Umbilical cord (tissue), 2 donors: ENCODE results near the gene CETP. TPM values are rescaled to one million over a fixed set of nuclear protein-coding genes. Genes with fewer than 3 reads are reported as not detected.
"Not testable (repeated sequence)": the region's sequence is repeated elsewhere in the genome, so short reads cannot be mapped to it uniquely, and the experiment has no call there.

Experiments
- DNase-seq: peaks from one replicate; pipeline ENCODE4 v3.0.0-alpha.2; 2015; ENCODE audit warnings: low spot score
- total RNA-seq: library from RNA; depleted of rRNA; stranded (reverse); fragments of >200 nt; gene quantifications from one replicate; pipeline ENCODE4 v1.2.3, GENCODE V29; 2014; ENCODE audit warnings: low replicate concordance; ENCODE audit not compliant: insufficient read depth

CETP gene
- total RNA-seq, 1 donor from 2014 or later = not detected

DNA sequence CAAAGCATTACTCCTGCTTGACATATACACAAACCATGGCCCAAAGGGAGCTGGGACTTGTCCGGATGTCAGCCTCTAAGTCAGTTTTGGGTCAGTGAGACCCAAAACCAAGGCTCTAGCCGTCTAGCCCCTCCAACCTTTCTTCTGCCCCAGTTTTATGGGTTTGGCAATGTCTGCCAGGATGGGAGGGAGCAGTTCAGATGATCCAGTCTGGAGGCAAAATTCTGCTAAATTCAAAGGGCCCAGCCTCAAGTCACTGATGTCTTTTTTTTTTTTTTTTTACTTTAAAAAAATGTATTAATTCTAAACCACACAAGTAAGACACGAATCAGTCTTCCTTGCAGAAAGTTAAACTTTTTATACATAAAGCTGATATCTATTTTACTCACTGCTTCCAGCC is 36.2 kb downstream of the CETP start:
- no peak for DNase-seq

DNA sequence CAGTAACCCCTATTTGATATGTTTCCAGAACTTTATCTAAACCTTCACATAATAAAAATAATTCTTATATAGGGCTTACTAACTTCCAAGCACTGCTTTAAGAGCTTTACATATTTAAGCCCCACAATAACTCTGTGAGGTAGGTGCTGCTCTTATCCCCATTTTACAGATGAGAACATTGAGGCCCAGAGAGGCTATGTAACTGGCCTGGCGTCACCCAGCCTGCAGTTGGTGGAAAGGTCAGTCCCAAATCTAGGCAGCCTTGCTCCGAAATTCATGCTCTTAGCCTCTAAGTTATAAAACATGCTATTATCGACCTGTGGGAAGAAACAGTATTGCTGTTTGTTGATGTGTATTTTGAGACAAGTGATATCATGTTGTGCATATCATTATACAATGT is 36.6 kb downstream of the CETP start:
- no peak for DNase-seq

DNA sequence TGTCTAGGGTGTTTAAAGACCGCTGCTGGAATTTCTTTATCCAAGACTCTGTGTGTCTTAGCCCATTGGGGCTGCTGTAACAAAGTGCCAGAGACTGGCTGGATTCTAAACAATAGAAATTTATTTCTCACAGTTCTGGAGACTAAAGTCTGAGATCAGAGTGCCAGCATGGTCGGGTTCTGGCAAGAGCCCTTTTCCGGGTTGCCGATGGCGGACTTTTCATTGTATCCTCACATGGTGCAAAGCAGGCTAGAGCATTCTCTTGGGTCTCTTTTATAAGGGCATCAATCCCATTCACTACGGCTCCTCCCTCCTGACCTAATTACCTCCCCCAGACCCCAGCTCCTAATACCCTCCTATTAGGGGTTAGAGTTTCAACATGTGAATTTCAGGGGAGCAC is 37.1 kb downstream of the CETP start:
- no peak for DNase-seq

DNA sequence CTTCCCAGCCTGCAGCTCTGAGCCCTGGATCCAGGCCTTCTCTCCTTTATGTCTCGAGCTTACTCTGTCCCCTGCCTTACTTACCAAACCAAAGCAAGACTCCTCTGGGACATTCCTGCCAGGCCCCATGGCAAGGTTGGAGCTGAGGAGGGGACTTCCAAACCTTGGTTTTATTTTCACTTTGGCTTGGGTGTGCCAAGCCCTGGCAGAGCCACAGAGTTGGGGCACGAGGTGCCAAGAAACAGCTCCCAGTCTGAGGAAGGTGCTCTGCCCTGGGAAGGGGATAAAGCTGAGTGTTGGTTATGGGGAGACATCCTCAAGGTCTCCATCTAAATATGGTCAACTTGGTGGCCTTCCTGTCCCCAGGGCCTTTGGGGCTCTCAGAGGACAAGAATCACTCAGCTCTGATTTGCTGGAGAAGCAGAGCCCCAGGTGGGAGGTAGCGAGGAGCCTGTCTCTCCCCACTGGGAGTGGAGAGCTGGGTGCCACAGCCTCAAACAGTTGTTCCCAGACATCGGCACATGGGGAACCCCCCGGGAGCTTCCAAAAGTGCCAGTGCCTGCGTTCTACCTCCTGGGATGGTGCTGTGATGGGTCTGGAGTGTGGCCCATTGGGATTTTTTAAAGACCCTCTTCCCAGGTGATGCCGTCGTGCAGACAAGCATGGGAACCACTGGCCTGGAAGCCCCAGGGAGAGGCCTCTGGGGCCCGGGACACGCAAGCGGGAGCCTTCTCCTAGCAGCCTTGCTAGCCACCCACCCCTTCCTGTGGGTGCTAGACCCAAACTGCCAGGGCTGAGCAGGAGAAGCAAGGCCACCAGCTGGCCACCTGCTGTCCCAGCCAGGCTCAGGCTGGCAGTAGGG is 37.9 kb downstream of the CETP start:
- DNase-seq = no peak

DNA sequence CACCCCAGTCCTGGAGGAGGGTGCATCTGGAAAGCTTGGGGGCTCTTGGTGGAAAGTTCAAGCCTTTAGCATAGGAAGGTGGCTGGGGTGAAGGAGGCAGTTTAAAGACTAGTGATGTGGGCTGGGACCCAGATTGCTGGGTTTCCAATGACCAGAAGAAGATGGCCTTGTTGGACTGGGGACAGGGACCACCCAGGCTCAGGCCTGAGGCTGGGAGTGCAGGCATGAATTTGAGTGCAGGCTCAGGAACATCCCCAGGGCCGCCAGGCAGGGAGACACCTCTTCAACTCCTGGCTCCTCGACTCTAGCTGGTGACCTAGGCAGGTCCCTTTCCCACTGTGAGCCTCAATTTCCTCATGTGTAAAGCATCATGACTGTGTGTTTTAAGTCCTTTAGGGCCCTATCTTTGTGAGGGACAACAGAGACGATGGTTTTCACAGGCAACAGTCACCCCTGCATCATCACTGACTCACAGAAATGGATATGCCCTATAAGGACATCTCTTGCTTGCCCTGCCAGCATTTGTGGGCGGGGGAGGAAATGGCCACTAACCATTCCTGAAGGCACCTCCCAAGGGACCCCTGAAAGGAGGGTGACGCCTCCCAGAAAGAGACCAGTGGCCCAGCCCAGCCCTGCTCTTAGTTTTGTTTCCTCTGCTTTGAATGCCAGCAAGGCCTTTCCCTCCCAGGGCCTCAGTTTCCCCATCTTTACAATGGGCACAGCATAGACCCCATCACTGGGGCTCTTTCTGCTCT is 38.7 kb downstream of the CETP start:
- DNase-seq = peak; percentile 30

DNA sequence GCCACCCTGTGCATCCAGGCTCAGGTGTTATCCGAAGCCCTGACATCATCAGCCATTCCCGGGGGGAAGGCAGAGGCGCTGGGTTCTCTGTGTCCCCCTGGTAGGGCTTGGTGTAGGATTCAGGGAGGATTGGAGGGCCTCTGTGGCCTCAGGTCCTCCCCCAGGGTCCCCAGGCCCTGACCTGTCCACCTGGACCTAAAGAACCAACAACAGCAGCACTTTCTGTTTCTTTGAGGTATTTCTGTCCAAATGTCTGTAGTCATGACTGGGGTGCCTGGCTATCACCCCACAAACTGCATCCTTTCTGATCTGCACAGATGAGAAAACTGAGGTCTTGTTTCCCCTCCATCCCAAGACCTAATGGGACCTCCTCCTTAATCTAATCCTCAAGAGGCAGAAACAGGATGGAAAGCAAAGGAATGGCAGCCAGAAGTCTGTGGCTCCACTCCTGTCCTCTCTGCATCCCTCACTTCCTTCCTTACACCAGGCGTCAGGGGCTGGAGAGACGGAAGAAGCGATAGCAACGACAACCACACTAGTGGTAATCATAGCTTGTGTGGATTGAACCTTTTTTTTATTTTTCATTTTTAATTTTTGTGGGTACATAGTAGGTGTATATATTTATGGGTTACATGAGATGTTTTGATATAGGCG is 39.4 kb downstream of the CETP start:
- no peak for DNase-seq

DNA sequence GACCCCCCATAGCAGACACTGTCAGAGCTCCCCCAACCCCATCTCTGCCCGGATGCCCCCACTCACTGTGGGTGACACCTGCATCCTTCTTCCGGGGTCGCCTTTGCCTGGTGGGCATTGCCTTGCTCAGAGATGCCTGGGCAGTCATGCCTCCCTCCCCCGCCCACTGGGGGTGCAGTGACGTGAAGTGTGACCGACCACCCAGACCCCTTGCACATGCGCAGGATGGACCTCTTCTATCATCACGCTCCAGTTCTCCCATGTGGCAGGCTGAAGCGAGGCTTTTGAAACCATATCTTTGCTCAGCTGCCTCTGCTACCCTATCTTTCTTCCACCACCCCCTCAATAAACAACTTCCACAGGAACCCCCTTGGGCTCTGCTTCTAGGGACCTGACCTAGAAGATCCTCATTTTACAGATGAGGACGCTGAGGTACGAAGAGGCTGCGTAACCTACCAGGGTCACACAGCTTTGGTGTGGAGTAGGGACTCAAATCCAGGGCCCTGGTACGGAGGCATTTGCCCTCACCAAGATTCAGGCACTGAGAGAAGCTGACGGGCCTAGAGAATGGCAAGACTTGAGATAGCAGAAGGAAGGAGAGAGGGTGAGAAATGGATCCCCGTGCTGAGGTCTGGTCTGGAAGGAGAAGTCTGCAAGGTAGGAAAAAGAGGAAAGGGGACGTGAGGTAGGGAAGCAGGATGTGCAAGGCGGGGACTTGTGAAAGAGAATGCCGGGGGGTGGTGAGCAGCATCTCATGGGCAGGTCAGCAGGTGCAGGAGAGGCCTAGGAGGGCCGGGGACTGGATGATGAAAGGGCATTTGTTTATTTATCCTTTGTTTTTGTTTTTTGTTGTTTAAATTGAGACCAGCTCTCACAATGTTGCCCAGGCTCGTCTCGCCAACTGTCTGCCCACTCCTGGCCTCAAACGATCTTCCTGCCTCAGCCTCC is 42.0 kb downstream of the CETP start:
- no peak for DNase-seq

DNA sequence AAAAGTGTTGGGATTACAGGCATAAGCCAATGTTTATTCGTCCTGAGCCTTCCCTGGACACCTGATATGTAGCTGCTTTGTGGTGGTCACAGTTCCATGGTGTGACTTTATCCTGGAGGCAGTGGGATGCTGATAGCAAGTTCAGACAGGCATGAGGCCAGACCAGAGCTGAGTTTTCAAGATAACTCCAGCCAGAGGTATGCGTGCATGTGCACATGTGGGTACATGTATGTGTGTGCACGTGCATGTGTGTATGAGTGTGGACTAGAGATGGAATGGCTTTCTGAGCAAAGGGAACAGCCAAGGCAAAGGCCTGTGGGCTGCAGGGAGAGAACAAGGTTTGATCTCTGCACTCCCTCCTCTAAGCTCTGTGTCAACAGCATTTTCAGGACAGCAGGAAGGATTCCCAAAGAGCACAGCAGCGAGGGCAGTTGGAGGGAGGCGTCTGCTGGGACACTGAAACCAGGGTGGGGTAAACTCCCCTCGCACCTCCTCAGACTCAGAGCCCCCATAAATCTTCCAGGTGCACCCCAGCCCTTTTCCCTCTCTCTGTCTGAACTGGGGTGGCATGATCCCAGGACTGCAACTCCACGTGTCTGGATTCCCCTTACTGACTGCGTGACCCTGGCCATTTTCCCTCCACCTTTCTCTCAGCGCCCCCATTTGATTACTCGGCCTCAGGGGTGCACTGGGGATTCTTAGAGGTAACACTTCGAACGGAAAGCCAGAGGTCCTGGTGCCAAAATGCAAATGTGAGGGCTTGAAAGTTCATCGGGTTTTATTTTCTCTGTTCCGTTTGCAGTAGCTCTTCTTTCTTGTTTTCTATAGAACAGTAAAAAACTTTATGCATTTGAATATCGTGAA is 42.9 kb downstream of the CETP start:
- DNase-seq = peak; percentile 10

DNA sequence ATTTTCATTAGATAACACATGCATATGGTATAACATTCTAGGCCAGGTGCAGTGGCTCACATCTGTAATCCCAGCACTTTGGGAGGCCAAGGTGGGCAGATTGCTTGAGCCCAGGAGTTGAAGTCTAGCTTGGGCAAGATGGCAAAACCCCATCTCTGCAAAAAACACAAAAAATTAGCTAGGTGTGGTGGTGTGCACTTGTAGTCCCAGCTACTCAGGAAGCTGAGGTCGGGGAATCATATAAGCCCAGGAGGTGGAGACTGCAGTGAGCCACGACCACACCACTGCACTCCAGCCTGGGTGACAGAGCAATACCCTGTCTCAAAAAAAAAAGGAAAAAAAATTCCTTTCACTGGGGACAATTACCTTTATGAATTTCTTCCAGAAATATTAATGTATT is 43.8 kb downstream of the CETP start:
- not testable (repeated sequence) for DNase-seq

DNA sequence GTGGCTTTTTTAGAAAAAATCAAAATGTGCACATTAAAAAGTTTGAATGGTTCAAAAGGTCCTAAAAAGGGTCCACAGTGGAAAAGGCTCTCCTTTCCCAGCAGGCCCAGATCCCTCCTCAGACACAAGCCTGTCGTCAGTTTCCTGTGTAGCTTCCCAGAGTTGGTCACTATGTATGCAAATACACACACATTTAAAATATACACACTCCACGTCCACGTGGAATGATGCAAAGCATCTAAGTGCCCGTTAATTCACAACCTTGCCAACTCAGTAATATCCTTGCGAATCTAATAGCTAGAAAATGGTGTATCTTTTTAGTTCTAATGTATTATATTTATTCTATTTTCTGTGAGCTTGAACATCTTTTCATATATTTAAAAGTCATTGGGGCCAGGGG is 45.3 kb downstream of the CETP start:
- DNase-seq = no peak

DNA sequence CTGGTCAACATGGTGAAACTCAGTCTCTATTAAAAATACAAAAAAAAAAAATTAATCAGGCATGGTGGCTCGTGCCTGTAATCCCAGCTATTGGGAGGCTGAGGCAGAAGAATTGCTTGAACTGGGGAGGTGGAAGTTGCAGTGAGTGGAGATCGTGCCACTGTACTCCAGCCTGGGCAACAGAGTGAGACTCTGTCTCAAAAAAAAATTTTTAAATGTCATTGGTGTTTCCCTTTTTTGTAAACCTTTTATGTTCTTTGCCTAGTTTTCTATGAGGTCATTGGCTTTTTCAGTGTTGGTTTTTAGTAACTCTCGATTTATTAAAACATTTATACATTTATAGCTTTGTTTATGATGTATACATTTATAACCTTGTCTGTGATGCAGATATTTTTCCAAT is 45.8 kb downstream of the CETP start:
- no peak for DNase-seq

DNA sequence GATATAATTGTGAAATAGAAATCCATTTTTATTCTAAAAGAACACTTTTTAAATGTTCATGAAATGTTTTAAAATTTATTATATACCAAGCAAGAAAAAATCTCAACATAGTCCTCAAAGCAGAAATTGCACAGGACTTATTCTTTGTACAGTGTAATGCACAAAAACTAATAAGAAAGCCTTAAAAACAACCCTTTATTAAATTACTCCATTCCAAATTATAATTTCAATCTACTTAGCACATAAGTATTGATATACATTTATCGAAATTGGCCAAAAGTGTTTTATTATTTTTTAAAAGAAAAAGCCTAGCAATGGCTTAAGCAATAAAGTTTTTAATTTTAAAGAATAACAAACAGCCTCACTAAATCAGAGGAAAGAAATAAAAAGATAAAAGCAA is 46.7 kb downstream of the CETP start:
- DNase-seq = no peak

DNA sequence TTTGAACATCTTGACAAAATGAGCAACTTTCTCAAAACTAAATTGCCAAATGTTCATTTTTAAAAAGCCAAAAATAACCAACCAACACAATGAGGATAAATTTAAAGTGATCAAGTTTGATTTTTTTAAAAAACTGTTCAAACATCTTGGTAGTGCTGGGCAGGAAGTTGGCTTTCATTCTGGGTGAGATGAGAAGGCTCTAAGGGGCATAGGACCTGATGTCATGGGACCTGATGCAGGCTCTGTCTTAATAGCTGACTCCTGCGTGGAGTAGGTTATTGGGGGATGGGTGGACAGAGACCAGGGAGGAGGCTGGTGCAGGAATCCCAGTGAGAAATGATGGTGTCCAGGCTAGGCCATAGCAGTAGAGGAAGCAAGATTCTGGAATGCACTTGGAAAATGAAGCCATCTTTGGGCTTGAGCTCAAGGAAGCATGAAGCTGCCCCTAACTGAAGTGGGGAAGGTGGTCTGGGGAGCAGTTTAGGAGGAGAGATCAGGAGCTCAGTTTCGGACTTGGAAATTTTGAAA is 48.0 kb downstream of the CETP start:
- DNase-seq = no peak

DNA sequence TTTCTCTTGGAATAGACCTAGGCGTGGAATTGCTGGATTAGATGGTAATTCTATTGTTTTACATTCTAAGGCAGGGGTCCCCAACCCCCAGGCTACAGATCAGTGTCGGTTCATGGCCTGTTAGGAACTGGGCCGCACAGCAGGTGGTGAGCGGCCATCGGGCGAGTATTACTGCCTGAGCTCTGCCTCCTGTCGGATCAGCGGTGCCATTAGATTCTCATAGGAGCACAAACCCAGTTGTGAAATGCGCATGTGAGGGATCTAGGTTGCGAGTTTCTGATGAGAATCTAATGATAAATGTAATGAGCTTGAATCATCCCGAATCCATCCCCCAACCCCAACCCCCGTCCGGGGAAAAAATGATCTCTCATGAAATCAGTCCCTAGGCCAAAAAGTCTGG is 50.6 kb downstream of the CETP start:
- DNase-seq = no peak

DNA sequence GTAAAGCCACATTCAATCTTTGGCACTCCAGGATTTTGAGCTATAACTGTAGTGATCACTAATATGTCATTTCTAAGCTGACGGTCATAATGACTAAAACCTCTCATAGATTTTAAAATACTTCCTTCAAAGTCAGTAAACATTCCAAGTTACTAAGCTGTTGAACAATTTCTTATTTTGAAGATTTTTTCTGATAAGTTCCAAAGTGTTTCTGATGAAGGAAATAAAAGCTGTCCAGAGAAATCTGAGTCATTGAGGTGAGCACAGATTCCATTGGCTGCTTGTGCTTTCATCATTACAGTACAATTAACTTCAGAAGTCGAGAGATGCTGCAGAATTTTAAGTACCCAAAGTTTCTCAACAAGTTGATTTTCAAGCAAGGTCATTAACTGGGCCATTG is 51.5 kb downstream of the CETP start:
- DNase-seq = no peak

DNA sequence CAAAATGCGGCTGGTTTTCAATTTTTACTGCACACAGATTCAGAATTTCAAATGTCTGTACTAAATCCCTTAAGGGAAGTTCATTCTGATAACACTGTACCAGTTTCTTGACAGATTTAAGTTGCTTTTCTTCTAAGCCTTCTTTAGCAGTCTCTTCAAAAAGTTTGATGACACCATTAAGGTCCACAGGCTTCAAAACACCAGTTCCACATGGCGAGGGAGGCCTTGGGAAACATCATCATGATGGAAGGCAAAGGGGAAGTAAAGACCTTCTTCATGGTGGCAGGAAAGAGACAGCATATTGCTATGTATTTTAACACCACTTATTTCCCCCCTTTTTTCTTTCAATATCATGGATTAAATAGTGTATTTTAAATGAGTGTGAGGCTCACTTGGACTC is 52.2 kb downstream of the CETP start:
- DNase-seq = peak; percentile 35

DNA sequence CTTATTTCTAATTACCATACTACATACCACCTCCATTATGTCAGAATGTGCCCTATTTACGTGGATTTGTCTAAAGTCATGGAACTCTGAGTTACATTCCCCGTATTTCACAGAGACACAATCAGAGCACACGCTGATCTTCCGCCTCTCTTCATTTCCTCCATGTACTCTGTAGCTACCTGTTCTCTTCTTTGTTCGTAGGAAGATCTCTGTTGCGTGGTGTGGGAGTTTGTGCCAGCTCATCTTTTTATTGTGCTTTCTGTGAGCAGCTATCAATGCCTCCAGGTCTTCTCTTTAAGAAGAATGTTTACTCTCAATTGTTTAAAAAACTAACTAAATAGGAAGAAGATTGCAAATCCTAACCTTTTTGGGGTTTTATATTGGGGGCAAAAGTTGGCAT is 54.6 kb downstream of the CETP start:
- no peak for DNase-seq

DNA sequence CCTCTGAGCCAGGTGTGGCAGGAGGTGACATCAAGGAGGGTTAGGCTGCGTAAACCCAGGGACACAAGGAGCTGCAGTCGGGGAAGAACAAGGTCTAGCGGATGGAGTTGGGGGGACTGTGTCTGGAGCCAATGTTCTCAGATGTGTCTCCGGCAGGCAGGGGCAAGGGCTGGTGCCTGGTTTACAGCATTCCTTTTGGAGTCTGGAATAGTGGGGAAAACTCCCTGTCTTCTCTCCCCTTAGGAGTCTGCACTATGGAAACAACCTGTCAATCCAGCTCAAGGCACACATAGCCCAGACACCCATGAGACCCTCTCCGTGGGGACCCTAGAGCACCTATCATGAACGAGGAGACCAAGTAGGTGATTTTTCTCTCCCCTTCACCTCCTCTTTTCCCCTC is 55.1 kb downstream of the CETP start:
- DNase-seq = no peak

DNA sequence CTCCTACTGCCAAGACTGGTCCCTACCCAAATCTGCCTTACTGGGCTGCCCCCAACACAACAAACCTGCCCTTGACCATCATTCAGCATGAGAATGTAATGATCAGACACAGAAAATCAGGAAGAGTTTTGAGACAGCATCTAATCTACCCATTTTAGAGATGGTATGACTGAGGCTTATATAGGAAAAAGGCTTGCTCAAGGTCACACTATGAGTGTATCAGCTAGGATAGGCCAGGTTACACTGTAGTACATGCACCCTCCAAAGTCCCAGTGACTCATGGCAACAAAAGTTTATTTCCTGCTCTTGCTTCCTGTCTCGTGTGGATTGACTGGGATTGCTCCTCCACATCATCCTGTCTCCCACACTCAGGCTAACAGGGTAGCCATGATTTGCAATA is 55.5 kb downstream of the CETP start:
- no peak for DNase-seq

DNA sequence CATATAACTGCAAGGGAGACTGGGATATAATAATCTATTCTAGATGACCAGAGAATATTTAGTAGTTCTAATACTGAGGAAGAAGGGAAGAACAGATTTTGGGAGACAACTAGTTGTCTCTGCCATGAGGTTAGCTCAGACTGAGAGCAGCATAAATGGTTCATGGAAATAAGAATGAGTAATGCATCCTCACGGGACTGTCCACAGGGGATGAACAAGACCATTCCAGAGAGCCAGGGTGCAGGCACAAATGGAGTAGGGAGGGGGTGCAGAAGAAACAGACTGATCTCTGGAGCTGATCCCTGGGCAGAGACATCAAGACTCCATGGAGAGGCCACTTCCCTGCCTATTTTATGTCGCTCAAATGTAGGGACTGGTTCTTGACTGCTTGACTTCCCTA is 58.0 kb downstream of the CETP start:
- DNase-seq = no peak
